Mucosa of descending colon (tissue), 3 donors: Measurements from ENCODE around the gene PKDCC. TPM values are rescaled to one million over a fixed set of nuclear protein-coding genes. Genes with fewer than 3 reads are reported as not detected.

Source experiments
- ATAC-seq: fragments of 200-7000 bp; cut with Tn5 transposase; one replicate; pipeline ENCODE4 v1.9.1; 2020; ENCODE audit warnings: mild to moderate bottlenecking, moderate library complexity
- DNase-seq, 3 donors: peaks; one replicate each; pipeline ENCODE4 v3.0.0-alpha.2; 2020
- H3K36me3 ChIP-seq: fragments of 200-600 bp; one replicate; pipeline ENCODE4 v1.8.0; 2021; ENCODE audit warnings: low read depth, mild to moderate bottlenecking
- H3K4me1 ChIP-seq: fragments of 200-600 bp; one replicate; pipeline ENCODE4 v1.8.0; 2021; ENCODE audit warnings: low read depth, mild to moderate bottlenecking
- H3K4me3 ChIP-seq: fragments of 200-600 bp; one replicate; pipeline ENCODE4 v1.8.0; 2021; ENCODE audit warnings: mild to moderate bottlenecking
- H3K9me3 ChIP-seq: fragments of 200-600 bp; one replicate; pipeline ENCODE4 v1.8.0; 2021; ENCODE audit warnings: mild to moderate bottlenecking
- CTCF ChIP-seq: fragments of 200-600 bp; IDR thresholded peaks from one replicate; pipeline ENCODE4 v1.8.0; 2022; ENCODE audit warnings: antibody characterized with exemption, mild to moderate bottlenecking
- intact Hi-C, 2 donors: fragments of 100-400 bp; cut with DNase I in 1 of 2; cut with micrococcal nuclease in 1 of 2; formaldehyde crosslinking; loops; one replicate each; pipeline versions ENCODE4 v1.11.0 to v1.11.1; 2022; cut with DNase I, micrococcal nuclease
- total RNA-seq, 3 donors: library from RNA; stranded (reverse); fragmentation: NEBNext Ultra II Directional in 2 of 3; extraction: Animal tissue kit (Norgen Biotek cat#: 25700) in 2 of 3; gene quantifications; one replicate each; pipeline versions ENCODE4 v1.2.1 to v1.2.4, GENCODE V29; 2021 to 2023
- donor health status: DM: no; HTN: no; CAD: no; lungs with moderate emphysema.
- donor health status: DM: no; HTN: no; CAD: no.
- donor health status: DM: no; HTN: yes; CAD: no.

PKDCC gene
- total RNA-seq, 3 donors from 2014 or later, result 79.3 to 88.8 (median 80.7) TPM

- no peak for TF ChIP-seq CTCF
- peak in 2 of 3 donors; percentile 51 to 54 for DNase-seq
- Histone ChIP-seq H3K4me3 (peak overlapping the region; percentile 54), H3K36me3 (no peaks in the 10 kb centered on the region), H3K9me3 (no peaks in the 10 kb centered on the region), H3K4me1 (peaks cover 31% of the 10 kb centered on the region)
- intact Hi-C loops, result no loop called here
- peak; percentile 20 for ATAC-seq
These were observed 1.6 kb downstream of the PKDCC start for GRCh38 chr2:42049221-42050009.

- H3K9me3 ChIP-seq, result no peaks in the 10 kb centered on the region
- no peak overlapping the region for H3K4me3 ChIP-seq
- no peak for TF ChIP-seq CTCF
- H3K36me3 ChIP-seq, result no peaks in the 10 kb centered on the region
- intact Hi-C loops, result no loop called here
- H3K4me1 ChIP-seq, result peaks cover 38% of the 10 kb centered on the region
- DNase-seq, result peak in 2 of 3 donors; percentile 52 to 54
- ATAC-seq, result no peak
These were observed 2.3 kb downstream of the PKDCC start for GRCh38 chr2:42050010-42050702.

GRCh38 chr2:42050703-42051542 is 3.1 kb downstream of the PKDCC start:
- Histone ChIP-seq H3K4me1 (peaks cover 42% of the 10 kb centered on the region), H3K36me3 (no peaks in the 10 kb centered on the region), H3K4me3 (no peak overlapping the region), H3K9me3 (no peaks in the 10 kb centered on the region)
- intact Hi-C loops, result no loop called here
- ATAC-seq (no peak), DNase-seq (peak in 1 of 3 donors; percentile 50)
- no peak for TF ChIP-seq CTCF

GRCh38 chr2:42051543-42052235 is 3.9 kb downstream of the PKDCC start:
- peaks cover 50% of the 10 kb centered on the region for H3K4me1 ChIP-seq
- intact Hi-C loops, result no loop called here
- H3K36me3 ChIP-seq, result no peaks in the 10 kb centered on the region
- no peaks in the 10 kb centered on the region for H3K9me3 ChIP-seq
- no peak overlapping the region for H3K4me3 ChIP-seq
- DNase-seq (no peak), ATAC-seq (no peak)
- no peak for TF ChIP-seq CTCF
